Effector memory CD4-positive, alpha-beta T cell (primary cell): ENCODE results near the gene RASSF7.
"Not testable (repeated sequence)": the region's sequence is repeated elsewhere in the genome, so short reads cannot be mapped to it uniquely, and the experiment has no call there.

Experiments used
- DNase-seq, 3 donors: peaks; one replicate each; pipeline ENCODE4 v3.0.0-alpha.2; 2020
- H3K27ac ChIP-seq: 2 replicates; pipeline ENCODE4 v1.7.0; 2013; ENCODE audit warnings: mild to moderate bottlenecking, low read length, moderate library complexity; ENCODE audit not compliant: insufficient read depth, poor library complexity, severe bottlenecking
- H3K27me3 ChIP-seq: replicated peaks from 2 replicates; pipeline ENCODE4 v1.7.0; 2013; ENCODE audit warnings: mild to moderate bottlenecking, low read length; ENCODE audit not compliant: insufficient read depth, control insufficient read depth, poor library complexity, severe bottlenecking
- H3K36me3 ChIP-seq: 2 replicates; pipeline ENCODE4 v1.7.0; 2013; ENCODE audit warnings: mild to moderate bottlenecking, low read length, moderate library complexity; ENCODE audit not compliant: control insufficient read depth, insufficient read depth
- H3K4me1 ChIP-seq: 2 replicates; pipeline ENCODE4 v1.7.0; 2013; ENCODE audit warnings: low read length, mild to moderate bottlenecking; ENCODE audit not compliant: control insufficient read depth, insufficient read depth, poor library complexity, severe bottlenecking
- H3K4me3 ChIP-seq: 2 replicates; pipeline ENCODE4 v1.7.0; 2013; ENCODE audit warnings: low read length, low read depth, mild to moderate bottlenecking; ENCODE audit not compliant: insufficient read depth, poor library complexity, severe bottlenecking
- H3K9me3 ChIP-seq: 2 replicates; pipeline ENCODE4 v1.7.0; 2013; ENCODE audit warnings: mild to moderate bottlenecking, low read length, moderate library complexity; ENCODE audit not compliant: control insufficient read depth

Gene RASSF7

GRCh38 chr11:567629-568292 lies 7.0 kb downstream of the RASSF7 start:
- Histone ChIP-seq H3K27me3 (no peaks in the 10 kb centered on the region), H3K4me1 (peaks cover 8% of the 10 kb centered on the region), H3K27ac (no peak overlapping the region), H3K9me3 (no peaks in the 10 kb centered on the region), H3K4me3 (no peak overlapping the region), H3K36me3 (peaks cover 7% of the 10 kb centered on the region)
- peak in 2 of 3 donors; percentile 33 to 37 for DNase-seq

GRCh38 chr11:568306-569157 lies 7.8 kb downstream of the RASSF7 start:
- peak overlapping the region; percentile 53 for H3K4me3 ChIP-seq
- H3K36me3 ChIP-seq: peaks cover under 1% of the 10 kb centered on the region
- peak; percentile 89 to 92 (median 89) for DNase-seq
- no peak overlapping the region for H3K27ac ChIP-seq
- H3K9me3 ChIP-seq: no peaks in the 10 kb centered on the region
- H3K4me1 ChIP-seq: peaks cover 8% of the 10 kb centered on the region
- no peaks in the 10 kb centered on the region for H3K27me3 ChIP-seq

- Histone ChIP-seq H3K4me3 (peak overlapping the region; percentile 53), H3K27me3 (no peaks in the 10 kb centered on the region), H3K4me1 (peaks cover 10% of the 10 kb centered on the region), H3K27ac (no peak overlapping the region), H3K36me3 (no peaks in the 10 kb centered on the region), H3K9me3 (no peaks in the 10 kb centered on the region)
- no peak for DNase-seq
These were observed 8.6 kb downstream of the RASSF7 start for GRCh38 chr11:569158-569885.

GRCh38 chr11:571802-572185 lies 11.0 kb downstream of the RASSF7 start:
- no peak for DNase-seq
- H3K9me3 ChIP-seq: no peaks in the 10 kb centered on the region
- H3K27ac ChIP-seq: no peak overlapping the region
- H3K4me3 ChIP-seq: no peak overlapping the region
- H3K27me3 ChIP-seq: no peaks in the 10 kb centered on the region
- peaks cover 23% of the 10 kb centered on the region for H3K4me1 ChIP-seq
- H3K36me3 ChIP-seq: no peaks in the 10 kb centered on the region

- DNase-seq: no peak
- Histone ChIP-seq H3K36me3 (no peaks in the 10 kb centered on the region), H3K4me1 (peaks cover 36% of the 10 kb centered on the region), H3K27ac (no peak overlapping the region), H3K9me3 (no peaks in the 10 kb centered on the region), H3K4me3 (no peak overlapping the region), H3K27me3 (no peaks in the 10 kb centered on the region)
These were observed 12.5 kb downstream of the RASSF7 start for GRCh38 chr11:573146-573759.

GRCh38 chr11:574031-574570 lies 13.3 kb downstream of the RASSF7 start:
- Histone ChIP-seq H3K4me1 (peaks cover 40% of the 10 kb centered on the region), H3K4me3 (peak overlapping the region; percentile 35)
- not testable (repeated sequence) for H3K27ac ChIP-seq, H3K9me3 ChIP-seq, H3K27me3 ChIP-seq, DNase-seq, H3K36me3 ChIP-seq

GRCh38 chr11:574632-575312 lies 14.0 kb downstream of the RASSF7 start:
- Histone ChIP-seq H3K4me3 (peak overlapping the region; percentile 60), H3K27ac (no peak overlapping the region), H3K4me1 (peaks cover 42% of the 10 kb centered on the region), H3K27me3 (no peaks in the 10 kb centered on the region), H3K9me3 (no peaks in the 10 kb centered on the region), H3K36me3 (no peaks in the 10 kb centered on the region)
- DNase-seq: no peak

GRCh38 chr11:575313-575995 lies 14.7 kb downstream of the RASSF7 start:
- H3K27me3 ChIP-seq: no peaks in the 10 kb centered on the region
- no peak overlapping the region for H3K27ac ChIP-seq
- H3K4me1 ChIP-seq: peaks cover 48% of the 10 kb centered on the region
- H3K36me3 ChIP-seq: no peaks in the 10 kb centered on the region
- no peaks in the 10 kb centered on the region for H3K9me3 ChIP-seq
- H3K4me3 ChIP-seq: peak overlapping the region; percentile 60
- DNase-seq: no peak
